ENCODE measurements around the gene LRMDA.

The LRMDA gene

GRCh38 chr10:76230921-76231285 is 799.5 kb downstream of the LRMDA start:
- no peak for TF ChIP-seq CTCF (IDR thresholded peaks at IDR 0.05; ENCODE audit: low read depth, low read length, missing control alignments)
- no peak for DNase-seq (ENCODE audit: low read depth)
- no peak overlapping the region for H3K4me3 ChIP-seq (ENCODE audit: low read depth, low read length)

- TF ChIP-seq CTCF (IDR thresholded peaks at IDR 0.05; ENCODE audit: low read depth, low read length, missing control alignments): no peak
- DNase-seq (ENCODE audit: low read depth): no peak
- no peak overlapping the region for H3K4me3 ChIP-seq (ENCODE audit: low read depth, low read length)
These were observed 800.0 kb downstream of the LRMDA start for GRCh38 chr10:76231286-76231934.

- DNase-seq (ENCODE audit: low read depth): no peak
- no peak overlapping the region for H3K4me3 ChIP-seq (ENCODE audit: low read depth, low read length)
- TF ChIP-seq CTCF (IDR thresholded peaks at IDR 0.05; ENCODE audit: low read depth, low read length, missing control alignments): no peak
These were observed 803.2 kb downstream of the LRMDA start for GRCh38 chr10:76234499-76235226.

GRCh38 chr10:76236356-76236755 is 804.9 kb downstream of the LRMDA start:
- H3K4me3 ChIP-seq (ENCODE audit: low read depth, low read length): no peak overlapping the region
- no peak for TF ChIP-seq CTCF (IDR thresholded peaks at IDR 0.05; ENCODE audit: low read depth, low read length, missing control alignments)
- no peak for DNase-seq (ENCODE audit: low read depth)

- TF ChIP-seq CTCF (IDR thresholded peaks at IDR 0.05; ENCODE audit: low read depth, low read length, missing control alignments): no peak
- H3K4me3 ChIP-seq (ENCODE audit: low read depth, low read length): no peak overlapping the region
- no peak for DNase-seq (ENCODE audit: low read depth)
These were observed 811.5 kb downstream of the LRMDA start for GRCh38 chr10:76242956-76243355.

- no peak overlapping the region for H3K4me3 ChIP-seq (ENCODE audit: low read depth, low read length)
- DNase-seq (ENCODE audit: low read depth): no peak
- no peak for TF ChIP-seq CTCF (IDR thresholded peaks at IDR 0.05; ENCODE audit: low read depth, low read length, missing control alignments)
These were observed 812.8 kb downstream of the LRMDA start for GRCh38 chr10:76244061-76244686.
